Mesenchymal stem cell (in vitro differentiated cells and primary cell): Measurements from ENCODE around the gene ABCA12.

Source experiments
- DNase-seq: peaks from one replicate; pipeline ENCODE4 v3.0.0-alpha.2; 2013
- H2AFZ ChIP-seq: one replicate; pipeline ENCODE4 v1.6.1; 2013; ENCODE audit warnings: low read depth, mild to moderate bottlenecking, control low read depth, inconsistent platforms, low read length, moderate library complexity
- H2AK5ac ChIP-seq: 2 replicates; pipeline ENCODE4 v1.6.1; 2013; ENCODE audit warnings: low read length, moderate library complexity, mild to moderate bottlenecking, inconsistent platforms; ENCODE audit not compliant: severe bottlenecking
- H2BK120ac ChIP-seq: one replicate; pipeline ENCODE4 v1.6.1; 2013; ENCODE audit warnings: low read depth, mild to moderate bottlenecking, inconsistent platforms, low read length, moderate library complexity
- H2BK12ac ChIP-seq, 2 experiments: one replicate each; pipeline ENCODE4 v1.6.1; 2013; ENCODE audit warnings: inconsistent platforms in 2 of 2, low read length in 2 of 2, mild to moderate bottlenecking in 2 of 2, moderate library complexity in 2 of 2, control low read depth in 1 of 2
- H2BK15ac ChIP-seq: one replicate; pipeline ENCODE4 v1.6.1; 2013; ENCODE audit warnings: mild to moderate bottlenecking, low read depth, inconsistent platforms; ENCODE audit not compliant: poor library complexity, severe bottlenecking
- H2BK5ac ChIP-seq: 2 replicates; pipeline ENCODE4 v1.6.1; 2013; ENCODE audit warnings: low read depth, mild to moderate bottlenecking, low read length, control low read depth, inconsistent platforms; ENCODE audit not compliant: poor library complexity, severe bottlenecking
- H3K14ac ChIP-seq, 2 experiments: one replicate each; pipeline ENCODE4 v1.6.1; 2013; ENCODE audit warnings: inconsistent platforms in 2 of 2, low read length in 2 of 2, control low read depth in 1 of 2, mild to moderate bottlenecking in 1 of 2, moderate library complexity in 1 of 2
- H3K18ac ChIP-seq, 2 experiments: one replicate each; pipeline ENCODE4 v1.6.1; 2013; ENCODE audit warnings: inconsistent platforms in 2 of 2, low read length in 2 of 2, control low read depth in 1 of 2, low read depth in 1 of 2, mild to moderate bottlenecking in 1 of 2
- H3K23ac ChIP-seq, 2 experiments: one replicate each; pipeline ENCODE4 v1.6.1; 2013; ENCODE audit warnings: inconsistent platforms in 2 of 2, low read length in 2 of 2, mild to moderate bottlenecking in 2 of 2, moderate library complexity in 2 of 2, control low read depth in 1 of 2
- H3K27ac ChIP-seq: 2 replicates; pipeline ENCODE4 v1.5.1; 2013; ENCODE audit warnings: mild to moderate bottlenecking, moderate library complexity, low read length, control low read depth, inconsistent platforms; ENCODE audit not compliant: poor library complexity, severe bottlenecking
- H3K27me3 ChIP-seq, 2 experiments: 2 replicates each; pipeline versions ENCODE4 v1.6.1 to v1.7.0; 2013; ENCODE audit warnings: low read length in 2 of 2, mild to moderate bottlenecking in 2 of 2, moderate library complexity in 2 of 2, control low read depth in 1 of 2, inconsistent platforms in 1 of 2; ENCODE audit not compliant: control insufficient read depth in 1 of 2, insufficient read depth in 1 of 2
- H3K36me3 ChIP-seq, 2 experiments: 2 replicates each; pipeline versions ENCODE4 v1.6.1 to v1.7.0; 2013; ENCODE audit warnings: low read length in 2 of 2, control low read depth in 1 of 2, inconsistent platforms in 1 of 2, low read depth in 1 of 2, mild to moderate bottlenecking in 1 of 2; ENCODE audit not compliant: insufficient read depth in 2 of 2, control insufficient read depth in 1 of 2
- H3K4ac ChIP-seq, 2 experiments: one replicate each; pipeline ENCODE4 v1.6.1; 2013; ENCODE audit warnings: inconsistent platforms in 2 of 2, low read length in 2 of 2, mild to moderate bottlenecking in 2 of 2, moderate library complexity in 2 of 2, control low read depth in 1 of 2, low read depth in 1 of 2
- H3K4me1 ChIP-seq: 2 replicates; pipeline ENCODE4 v1.6.1; 2013; ENCODE audit warnings: low read depth, low read length, control low read depth; ENCODE audit not compliant: control insufficient read depth, insufficient read depth
- H3K4me2 ChIP-seq: 2 replicates; pipeline ENCODE4 v1.6.1; 2013; ENCODE audit warnings: low read length, mild to moderate bottlenecking, inconsistent platforms; ENCODE audit not compliant: poor library complexity, severe bottlenecking
- H3K4me3 ChIP-seq, 2 experiments: 2 replicates each; pipeline versions ENCODE4 v1.5.1 to v1.7.0; 2013; ENCODE audit warnings: low read length in 2 of 2, mild to moderate bottlenecking in 2 of 2, control low read depth in 1 of 2, low read depth in 1 of 2; ENCODE audit not compliant: insufficient read depth in 1 of 2
- H3K79me1 ChIP-seq: replicated peaks from 2 replicates; pipeline ENCODE4 v1.6.1; 2013; ENCODE audit warnings: mild to moderate bottlenecking, control low read depth, low read length, inconsistent platforms; ENCODE audit not compliant: poor library complexity, severe bottlenecking
- H3K9ac ChIP-seq: 2 replicates; pipeline ENCODE4 v1.7.0; 2013; ENCODE audit warnings: mild to moderate bottlenecking, low read length, moderate library complexity
- H3K9me3 ChIP-seq: 2 replicates; pipeline ENCODE4 v1.7.0; 2013; ENCODE audit warnings: mild to moderate bottlenecking, low read length; ENCODE audit not compliant: control insufficient read depth
- H4K8ac ChIP-seq: one replicate; pipeline ENCODE4 v1.6.1; 2013; ENCODE audit warnings: inconsistent platforms, mild to moderate bottlenecking, low read length, moderate library complexity
- H4K91ac ChIP-seq: one replicate; pipeline ENCODE4 v1.6.1; 2013; ENCODE audit warnings: mild to moderate bottlenecking, low read length, inconsistent platforms
- WGBS: methylation state at CpG from one replicate; pipeline ENCODE4 v1.1.7; 2013; ENCODE audit warnings: mixed read lengths; 5-methylcytosine and 5-hydroxymethylcytosine counted together

The ABCA12 gene

GRCh38 chr2:215038421-215038820, 100.0 kb downstream of the ABCA12 start:
- H3K9me3 ChIP-seq: peaks cover 3% of the 10 kb centered on the region
- H4K8ac ChIP-seq: no peak overlapping the region
- WGBS: 94% methylated on average over 3 of the region's 3 CpGs
- no peak overlapping the region for H3K23ac ChIP-seq
- H3K4me3 ChIP-seq: no peak overlapping the region
- H3K36me3 ChIP-seq: no peaks in the 10 kb centered on the region
- H3K4me2 ChIP-seq: no peak overlapping the region
- no peak overlapping the region for H3K14ac ChIP-seq
- no peak overlapping the region for H3K18ac ChIP-seq
- H3K27ac ChIP-seq: no peak overlapping the region
- DNase-seq: no peak
- no peaks in the 10 kb centered on the region for H3K4me1 ChIP-seq
- no peak overlapping the region for H2BK5ac ChIP-seq
- no peak overlapping the region for H4K91ac ChIP-seq
- H2AK5ac ChIP-seq: no peak overlapping the region
- no peak overlapping the region for H3K4ac ChIP-seq
- no peak overlapping the region for H2AFZ ChIP-seq
- H2BK15ac ChIP-seq: no peak overlapping the region
- no peak overlapping the region for H3K9ac ChIP-seq
- no peaks in the 10 kb centered on the region for H3K79me1 ChIP-seq
- H2BK12ac ChIP-seq: no peak overlapping the region
- H2BK120ac ChIP-seq: no peak overlapping the region
- H3K27me3 ChIP-seq: no peaks in the 10 kb centered on the region

GRCh38 chr2:215036314-215036713, 102.1 kb downstream of the ABCA12 start:
- no peak overlapping the region for H4K8ac ChIP-seq
- H2BK15ac ChIP-seq: no peak overlapping the region
- no peak overlapping the region for H4K91ac ChIP-seq
- H2BK12ac ChIP-seq: no peak overlapping the region
- H3K9me3 ChIP-seq: no peaks in the 10 kb centered on the region
- H3K14ac ChIP-seq: no peak overlapping the region
- no peak overlapping the region for H3K9ac ChIP-seq
- H3K4me1 ChIP-seq: no peaks in the 10 kb centered on the region
- H3K18ac ChIP-seq: no peak overlapping the region
- no peak overlapping the region for H3K4me3 ChIP-seq
- 70% methylated on average over 1 of the region's 1 CpG for WGBS
- H3K4ac ChIP-seq: no peak overlapping the region
- H2BK5ac ChIP-seq: no peak overlapping the region
- no peak overlapping the region for H2BK120ac ChIP-seq
- H2AK5ac ChIP-seq: no peak overlapping the region
- no peak overlapping the region for H3K4me2 ChIP-seq
- no peak overlapping the region for H3K23ac ChIP-seq
- H3K27me3 ChIP-seq: no peaks in the 10 kb centered on the region
- no peak overlapping the region for H2AFZ ChIP-seq
- no peak overlapping the region for H3K27ac ChIP-seq
- H3K36me3 ChIP-seq: no peaks in the 10 kb centered on the region
- H3K79me1 ChIP-seq: no peaks in the 10 kb centered on the region
- no peak for DNase-seq

- Histone ChIP-seq H3K27me3 (no peaks in the 10 kb centered on the region), H3K4me2 (no peak overlapping the region), H3K9ac (no peak overlapping the region), H2BK5ac (no peak overlapping the region), H3K4me3 (no peak overlapping the region), H4K8ac (no peak overlapping the region), H2BK12ac (no peak overlapping the region), H2AK5ac (no peak overlapping the region), H2BK120ac (no peak overlapping the region), H3K4me1 (no peaks in the 10 kb centered on the region), H3K18ac (no peak overlapping the region), H3K27ac (no peak overlapping the region), H3K79me1 (no peaks in the 10 kb centered on the region), H3K4ac (no peak overlapping the region), H4K91ac (no peak overlapping the region), H3K14ac (no peak overlapping the region), H3K9me3 (no peaks in the 10 kb centered on the region), H3K36me3 (no peaks in the 10 kb centered on the region), H2BK15ac (no peak overlapping the region), H3K23ac (no peak overlapping the region), H2AFZ (no peak overlapping the region)
- WGBS: 79% methylated on average over 3 of the region's 3 CpGs
- DNase-seq: no peak
These were observed 104.3 kb downstream of the ABCA12 start for GRCh38 chr2:215034154-215034553.

GRCh38 chr2:215032153-215032552, 106.3 kb downstream of the ABCA12 start:
- Histone ChIP-seq H3K4ac (no peak overlapping the region), H2BK120ac (no peak overlapping the region), H4K91ac (no peak overlapping the region), H2BK15ac (no peak overlapping the region), H4K8ac (no peak overlapping the region), H3K23ac (no peak overlapping the region), H3K36me3 (no peaks in the 10 kb centered on the region), H2AK5ac (no peak overlapping the region), H3K18ac (no peak overlapping the region), H3K4me3 (no peak overlapping the region), H3K4me2 (no peak overlapping the region), H3K27ac (no peak overlapping the region), H3K79me1 (no peaks in the 10 kb centered on the region), H2BK5ac (no peak overlapping the region), H3K9me3 (no peaks in the 10 kb centered on the region), H3K27me3 (no peaks in the 10 kb centered on the region), H3K4me1 (no peaks in the 10 kb centered on the region), H3K14ac (no peak overlapping the region), H3K9ac (no peak overlapping the region), H2BK12ac (no peak overlapping the region), H2AFZ (no peak overlapping the region)
- DNase-seq: no peak
- no CpG with 5 or more reads among the region's 2 CpGs for WGBS
